IMR-90 (cell line): ENCODE measurements around the gene PHAF1. TPM values are rescaled to one million over a fixed set of nuclear protein-coding genes. Genes with fewer than 3 reads are reported as not detected.

ENCODE experiments used
- ATAC-seq: fragments of 200-7000 bp; cut with Tn5 transposase; 2 replicates; pipeline ENCODE4 v1.9.1; 2020; ENCODE audit warnings: low read depth, mild to moderate bottlenecking, moderate library complexity
- BruUV-seq: library from RNA; stranded (reverse); fragments of 400-500 nt; replicated peaks from 2 replicates; lab custom pipeline; 2021; lab: Mats Ljungman, UMichigan
- CTCF ChIA-PET: fragments of 300-600 bp; formaldehyde crosslinking; extraction: SDS; loops from one replicate; lab custom pipeline; 2021; ENCODE audit warnings: antibody characterized with exemption; lab: Yijun Ruan, JAX
- POLR2A ChIA-PET: fragments of 300-600 bp; sonication (Branson Sonifier 250); formaldehyde crosslinking; loops from one replicate; lab custom pipeline; 2022; ENCODE audit warnings: antibody characterized with exemption; ENCODE audit not compliant: unreplicated experiment; lab: Charles Lee
- DNase-seq: peaks from one replicate; pipeline ENCODE4 v3.0.0; 2013
- H2AFZ ChIP-seq: replicated peaks from 2 replicates; pipeline ENCODE3; 2013; ENCODE audit warnings: low read length, mild to moderate bottlenecking; ENCODE audit not compliant: poor library complexity
- H2AK5ac ChIP-seq: 2 replicates; pipeline ENCODE4 v1.6.1; 2013; ENCODE audit warnings: low read depth, low read length, inconsistent platforms
- H2AK9ac ChIP-seq: replicated peaks from 2 replicates; pipeline ENCODE3; 2013; ENCODE audit warnings: mild to moderate bottlenecking, low read depth, low read length, moderate library complexity; ENCODE audit not compliant: poor library complexity
- H2BK120ac ChIP-seq: 2 replicates; pipeline ENCODE4 v1.6.1; 2013; ENCODE audit warnings: low read depth, low read length, inconsistent platforms
- H2BK15ac ChIP-seq: 3 replicates; pipeline ENCODE4 v1.6.1; 2013; ENCODE audit warnings: low read depth, low read length, inconsistent platforms
- H2BK20ac ChIP-seq: 2 replicates; pipeline ENCODE4 v1.6.1; 2013; ENCODE audit warnings: low read depth, mild to moderate bottlenecking, inconsistent platforms, low read length, moderate library complexity
- H2BK5ac ChIP-seq: 2 replicates; pipeline ENCODE4 v1.6.1; 2013; ENCODE audit warnings: mild to moderate bottlenecking, low read depth, low read length, inconsistent platforms; ENCODE audit not compliant: poor library complexity, severe bottlenecking
- H3K14ac ChIP-seq: replicated peaks from 2 replicates; pipeline ENCODE4 v1.6.1; 2013; ENCODE audit warnings: low read depth, low read length, inconsistent platforms
- H3K18ac ChIP-seq: 2 replicates; pipeline ENCODE4 v1.6.1; 2013; ENCODE audit warnings: low read depth, low read length, control low read depth
- H3K23ac ChIP-seq: 2 replicates; pipeline ENCODE4 v1.6.1; 2013; ENCODE audit warnings: low read depth, low read length, inconsistent platforms
- H3K27ac ChIP-seq: 2 replicates; pipeline ENCODE4 v1.5.1; 2013; ENCODE audit warnings: mild to moderate bottlenecking, control low read depth, low read length; ENCODE audit not compliant: insufficient read depth
- H3K27me3 ChIP-seq: 2 replicates; pipeline ENCODE4 v1.6.1; 2013; ENCODE audit warnings: low read length; ENCODE audit not compliant: control insufficient read depth, insufficient read depth
- H3K36me3 ChIP-seq: 2 replicates; pipeline ENCODE4 v1.6.1; 2013; ENCODE audit warnings: low read length, mixed read lengths; ENCODE audit not compliant: control insufficient read depth, insufficient read depth
- H3K4ac ChIP-seq: 2 replicates; pipeline ENCODE4 v1.6.1; 2013; ENCODE audit warnings: low read depth, low read length, inconsistent platforms
- H3K4me1 ChIP-seq: 2 replicates; pipeline ENCODE4 v1.6.1; 2013; ENCODE audit warnings: low read length, mixed read lengths; ENCODE audit not compliant: control insufficient read depth, insufficient read depth
- H3K4me2 ChIP-seq: 2 replicates; pipeline ENCODE4 v1.6.1; 2013; ENCODE audit warnings: low read depth, mild to moderate bottlenecking, control low read depth, low read length, moderate library complexity
- H3K4me3 ChIP-seq: 2 replicates; pipeline ENCODE4 v1.5.1; 2013; ENCODE audit warnings: low read depth, mild to moderate bottlenecking, control low read depth, low read length, moderate library complexity; ENCODE audit not compliant: insufficient read depth
- H3K56ac ChIP-seq: 2 replicates; pipeline ENCODE4 v1.6.1; 2013; ENCODE audit warnings: low read length, inconsistent platforms; ENCODE audit not compliant: insufficient read depth; ENCODE audit errors: extremely low read depth
- H3K79me1 ChIP-seq, 2 experiments: 2 replicates each; pipeline ENCODE4 v1.6.1; 2013; ENCODE audit warnings: low read length in 2 of 2, inconsistent platforms in 1 of 2, low read depth in 1 of 2
- H3K9ac ChIP-seq: 2 replicates; pipeline ENCODE4 v1.6.1; 2013; ENCODE audit warnings: low read depth, low read length, control low read depth
- H3K9me1 ChIP-seq: 2 replicates; pipeline ENCODE4 v1.6.1; 2013; ENCODE audit warnings: low read length, inconsistent platforms; ENCODE audit not compliant: insufficient read depth
- H3K9me3 ChIP-seq: 2 replicates; pipeline ENCODE4 v1.6.1; 2013; ENCODE audit warnings: low read length; ENCODE audit not compliant: control insufficient read depth, insufficient read depth
- H4K20me1 ChIP-seq: 2 replicates; pipeline ENCODE4 v1.6.1; 2013; ENCODE audit warnings: low read length, inconsistent platforms; ENCODE audit not compliant: insufficient read depth
- H4K5ac ChIP-seq: 2 replicates; pipeline ENCODE4 v1.6.1; 2013; ENCODE audit warnings: mild to moderate bottlenecking, low read depth, low read length, control low read depth
- H4K8ac ChIP-seq, 2 experiments: 2 replicates each; pipeline ENCODE4 v1.6.1; 2013; ENCODE audit warnings: low read depth in 2 of 2, low read length in 2 of 2, control low read depth in 1 of 2, inconsistent platforms in 1 of 2
- H4K91ac ChIP-seq: 2 replicates; pipeline ENCODE4 v1.6.1; 2013; ENCODE audit warnings: low read depth, low read length, inconsistent platforms; ENCODE audit not compliant: insufficient read depth
- CEBPB ChIP-seq: IDR thresholded peaks from 2 replicates; pipeline ENCODE4 v1.6.1; 2012; ENCODE audit warnings: low read depth, low read length, improper control_type of control experiment
- MAFK ChIP-seq: IDR thresholded peaks from 2 replicates; pipeline ENCODE4 v1.6.1; 2012; ENCODE audit warnings: low read depth, low read length, improper control_type of control experiment
- MXI1 ChIP-seq: IDR thresholded peaks from 2 replicates; pipeline ENCODE4 v1.6.1; 2012; ENCODE audit warnings: low read depth, mild to moderate bottlenecking, low read length, moderate library complexity, borderline replicate concordance
- RAD21 ChIP-seq: IDR thresholded peaks from 2 replicates; pipeline ENCODE4 v1.6.1; 2012; ENCODE audit warnings: low read length, improper control_type of control experiment
- RCOR1 ChIP-seq: IDR thresholded peaks from 2 replicates; pipeline ENCODE4 v1.6.1; 2012; ENCODE audit warnings: mild to moderate bottlenecking, low read length, improper control_type of control experiment; ENCODE audit not compliant: insufficient replicate concordance
- SMC3 ChIP-seq: fragments of 150-350 bp; IDR thresholded peaks from 2 replicates; pipeline ENCODE4 v1.6.1; 2016; ENCODE audit warnings: low read depth, mild to moderate bottlenecking, antibody characterized with exemption, low read length, moderate library complexity
- WGBS, 2 experiments: methylation state at CpG; one replicate each; pipeline versions ENCODE4 v1.1.5 to v1.1.7; 2013; ENCODE audit warnings: missing lambda C conversion rate in 2 of 2; ENCODE audit not compliant: insufficient read length in 1 of 2; ENCODE audit errors: extremely low coverage in 2 of 2; 5-methylcytosine and 5-hydroxymethylcytosine counted together
- dilution Hi-C: fragments of 300-500 bp; cut with HindIII; formaldehyde crosslinking; loops from one replicate; pipeline ENCODE4 v1.14.3; 2018; ENCODE audit warnings: low sequenced_read_pairs; ENCODE audit not compliant: unreplicated experiment
- in situ Hi-C: fragments of 300-500 bp; cut with MboI; formaldehyde crosslinking; loops from 3 replicates; pipeline ENCODE4 v1.14.3; 2019; ENCODE audit warnings: low sequenced_read_pairs, inconsistent platforms, mixed read lengths
- intact Hi-C: fragments of 100-400 bp; cut with micrococcal nuclease; formaldehyde crosslinking; loops from 2 replicates; pipeline ENCODE4 v1.10.0; 2022
- polyA plus RNA-seq, 3 experiments: library from polyadenylated mRNA; depleted of rRNA; stranded (reverse); fragments of >200 nt; gene quantifications; 2 replicates each; pipeline ENCODE4 v1.2.3, GENCODE V29; 2012; ENCODE audit warnings: low replicate concordance in 1 of 3
- total RNA-seq: library from RNA; depleted of rRNA; stranded (reverse); fragments of >200 nt; gene quantifications from 2 replicates; pipeline ENCODE4 v1.2.3, GENCODE V29; 2012
- TF ChIP-seq, protein P1 (sequence below): fragments of 150-350 bp; IDR thresholded peaks from 2 replicates; pipeline ENCODE4 v1.6.1; 2016; ENCODE audit warnings: low read depth, mild to moderate bottlenecking, low read length, moderate library complexity, borderline replicate concordance

PHAF1 gene
- total and polyA plus RNA-seq, 2 of the 4 experiments (the other 2 are of a cell fraction) = 14.0 to 19.8 TPM

- CTCF ChIA-PET = no interaction called here
- Histone ChIP-seq H3K9ac (no peak overlapping the region), H2BK15ac (no peak overlapping the region), H4K8ac (no peak overlapping the region), H3K14ac (no peak overlapping the region), H3K4me3 (no peak overlapping the region), H3K4me2 (no peak overlapping the region), H3K27ac (no peak overlapping the region), H4K20me1 (peaks cover 19% of the 10 kb centered on the region), H2BK5ac (no peak overlapping the region), H3K4ac (no peak overlapping the region), H2AK5ac (no peak overlapping the region), H2AFZ (no peak overlapping the region), H3K9me3 (no peaks in the 10 kb centered on the region), H3K9me1 (peaks cover 11% of the 10 kb centered on the region), H3K27me3 (no peaks in the 10 kb centered on the region), H2AK9ac (no peak overlapping the region), H3K56ac (no peak overlapping the region), H2BK120ac (no peak overlapping the region), H4K91ac (no peak overlapping the region), H3K79me1 (peaks cover 27 to 65% of the 10 kb centered on the region in 2 experiments), H2BK20ac (no peak overlapping the region), H3K18ac (no peak overlapping the region), H3K36me3 (peaks cover 9% of the 10 kb centered on the region), H3K4me1 (no peaks in the 10 kb centered on the region; the same call in 1 of the 2 replicates), H4K5ac (no peak overlapping the region), H3K23ac (peak overlapping the region; percentile 67; the same call in 1 of the 2 replicates)
- DNase-seq (no peak), ATAC-seq (no peak)
- no TSS peak for BruUV-seq
- in situ Hi-C loops (no loop called here), intact Hi-C loops (no loop called here), dilution Hi-C loops (no loop called here)
- TF ChIP-seq RCOR1 (no peak), SMC3 (no peak), MXI1 (no peak), MAFK (no peak), RAD21 (no peak), CEBPB (no peak)
- TF ChIP-seq, protein P1, sequence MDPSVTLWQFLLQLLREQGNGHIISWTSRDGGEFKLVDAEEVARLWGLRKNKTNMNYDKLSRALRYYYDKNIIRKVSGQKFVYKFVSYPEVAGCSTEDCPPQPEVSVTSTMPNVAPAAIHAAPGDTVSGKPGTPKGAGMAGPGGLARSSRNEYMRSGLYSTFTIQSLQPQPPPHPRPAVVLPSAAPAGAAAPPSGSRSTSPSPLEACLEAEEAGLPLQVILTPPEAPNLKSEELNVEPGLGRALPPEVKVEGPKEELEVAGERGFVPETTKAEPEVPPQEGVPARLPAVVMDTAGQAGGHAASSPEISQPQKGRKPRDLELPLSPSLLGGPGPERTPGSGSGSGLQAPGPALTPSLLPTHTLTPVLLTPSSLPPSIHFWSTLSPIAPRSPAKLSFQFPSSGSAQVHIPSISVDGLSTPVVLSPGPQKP = no peak
- POLR2A ChIA-PET = no interaction called here
- WGBS, 2 experiments = no CpG with 5 or more reads among the region's 2 CpGs
Measured at GRCh38 chr16:67063008-67063407, 46.7 kb upstream of the PHAF1 start.
